ENCODE data around the gene ABI3BP. TPM values are rescaled to one million over a fixed set of nuclear protein-coding genes. Genes with fewer than 3 reads are reported as not detected.

ABI3BP gene
- total RNA-seq, 1 donor from 2014 or later, result 2.2 TPM

GRCh38 chr3:100759159-100759558 is 234.1 kb downstream of the ABI3BP start:
- no peaks in the 10 kb centered on the region for H3K9me3 Mint-ChIP-seq

GRCh38 chr3:100756441-100756840 is 236.8 kb downstream of the ABI3BP start:
- Mint-ChIP-seq H3K36me3 (peaks cover 16% of the 10 kb centered on the region), H3K4me3 (no peak overlapping the region), H3K4me1 (peaks cover 20% of the 10 kb centered on the region), H3K27me3 (ENCODE audit: low read depth) (no peaks in the 10 kb centered on the region), H3K27ac (no peak overlapping the region), H3K9me3 (no peaks in the 10 kb centered on the region)
- DNase-seq (ENCODE audit: low spot score in 2 of 2, unreplicated experiment in 2 of 2), result no peak
- TF ChIP-seq, protein P1, sequence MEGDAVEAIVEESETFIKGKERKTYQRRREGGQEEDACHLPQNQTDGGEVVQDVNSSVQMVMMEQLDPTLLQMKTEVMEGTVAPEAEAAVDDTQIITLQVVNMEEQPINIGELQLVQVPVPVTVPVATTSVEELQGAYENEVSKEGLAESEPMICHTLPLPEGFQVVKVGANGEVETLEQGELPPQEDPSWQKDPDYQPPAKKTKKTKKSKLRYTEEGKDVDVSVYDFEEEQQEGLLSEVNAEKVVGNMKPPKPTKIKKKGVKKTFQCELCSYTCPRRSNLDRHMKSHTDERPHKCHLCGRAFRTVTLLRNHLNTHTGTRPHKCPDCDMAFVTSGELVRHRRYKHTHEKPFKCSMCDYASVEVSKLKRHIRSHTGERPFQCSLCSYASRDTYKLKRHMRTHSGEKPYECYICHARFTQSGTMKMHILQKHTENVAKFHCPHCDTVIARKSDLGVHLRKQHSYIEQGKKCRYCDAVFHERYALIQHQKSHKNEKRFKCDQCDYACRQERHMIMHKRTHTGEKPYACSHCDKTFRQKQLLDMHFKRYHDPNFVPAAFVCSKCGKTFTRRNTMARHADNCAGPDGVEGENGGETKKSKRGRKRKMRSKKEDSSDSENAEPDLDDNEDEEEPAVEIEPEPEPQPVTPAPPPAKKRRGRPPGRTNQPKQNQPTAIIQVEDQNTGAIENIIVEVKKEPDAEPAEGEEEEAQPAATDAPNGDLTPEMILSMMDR (IDR thresholded peaks at IDR 0.05; ENCODE audit: unreplicated experiment), result no peak

More at GRCh38 chr3:100759159-100759558, 234.1 kb downstream of the ABI3BP start:
- DNase-seq (ENCODE audit: low spot score in 2 of 2, unreplicated experiment in 2 of 2), result no peak
- H3K4me1 Mint-ChIP-seq, result peaks cover 20% of the 10 kb centered on the region
- H3K4me3 Mint-ChIP-seq, result no peak overlapping the region
- H3K27ac Mint-ChIP-seq, result no peak overlapping the region
- H3K27me3 Mint-ChIP-seq (ENCODE audit: low read depth), result peaks cover 3% of the 10 kb centered on the region
- TF ChIP-seq, protein P1 (IDR thresholded peaks at IDR 0.05; ENCODE audit: unreplicated experiment), result no peak
- no peaks in the 10 kb centered on the region for H3K36me3 Mint-ChIP-seq

- peaks cover 11% of the 10 kb centered on the region for H3K4me1 Mint-ChIP-seq
These were observed 238.5 kb downstream of the ABI3BP start for GRCh38 chr3:100754563-100755334.

DNA sequence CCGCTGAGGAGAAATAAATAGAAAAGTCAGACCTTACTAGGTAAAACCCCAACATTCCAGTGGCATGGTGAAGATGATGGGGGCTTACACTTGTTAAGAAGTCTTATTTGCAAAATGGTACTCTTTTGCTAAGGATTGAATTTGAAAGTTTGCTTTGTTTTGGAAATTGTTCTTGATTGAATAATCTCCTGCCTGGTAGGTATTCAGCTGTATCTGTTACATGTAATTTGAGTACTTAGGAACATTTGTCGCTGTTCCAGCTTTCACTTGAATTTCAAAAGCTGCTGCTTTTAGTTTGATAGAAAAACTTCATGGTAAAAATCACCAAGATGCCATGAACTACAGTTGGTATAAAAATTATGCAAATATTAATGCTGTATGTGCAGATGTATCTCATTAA is 239.4 kb downstream of the ABI3BP start:
- Mint-ChIP-seq H3K4me1 (peaks cover 2% of the 10 kb centered on the region), H3K27ac (no peak overlapping the region), H3K9me3 (no peaks in the 10 kb centered on the region), H3K36me3 (peaks cover 19% of the 10 kb centered on the region), H3K27me3 (ENCODE audit: low read depth) (no peaks in the 10 kb centered on the region), H3K4me3 (no peak overlapping the region)
- TF ChIP-seq, protein P1 (IDR thresholded peaks at IDR 0.05; ENCODE audit: unreplicated experiment), result no peak
- no peak for DNase-seq (ENCODE audit: low spot score in 2 of 2, unreplicated experiment in 2 of 2)

More at GRCh38 chr3:100754563-100755334, 238.5 kb downstream of the ABI3BP start:
- Mint-ChIP-seq H3K4me3 (no peak overlapping the region), H3K36me3 (peaks cover 16% of the 10 kb centered on the region), H3K27ac (no peak overlapping the region), H3K27me3 (ENCODE audit: low read depth) (no peaks in the 10 kb centered on the region), H3K9me3 (no peaks in the 10 kb centered on the region)
- TF ChIP-seq, protein P1 (IDR thresholded peaks at IDR 0.05; ENCODE audit: unreplicated experiment), result no peak
- no peak for DNase-seq (ENCODE audit: low spot score in 2 of 2, unreplicated experiment in 2 of 2)

DNA sequence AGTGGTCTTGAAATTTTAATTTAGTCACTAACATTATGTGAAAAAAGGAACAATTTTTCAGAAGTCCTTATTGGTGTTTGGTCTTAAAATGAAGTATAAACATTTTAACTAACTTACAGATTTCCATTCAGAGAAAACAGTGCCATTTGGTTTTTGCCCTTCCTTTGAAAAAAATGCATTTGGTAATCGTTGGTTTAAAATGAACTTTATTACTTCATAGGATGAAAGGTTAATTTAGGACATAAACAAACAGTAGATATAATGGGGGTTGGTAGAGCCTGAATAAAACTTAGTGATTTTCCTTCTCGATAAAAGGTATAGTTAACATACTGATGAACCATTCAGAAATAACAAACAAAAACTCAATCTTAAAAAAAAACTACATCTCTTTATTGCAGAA is 244.3 kb downstream of the ABI3BP start:
- H3K27ac Mint-ChIP-seq, result no peak overlapping the region
- no peak overlapping the region for H3K4me3 Mint-ChIP-seq
- peaks cover 55% of the 10 kb centered on the region for H3K36me3 Mint-ChIP-seq
- H3K27me3 Mint-ChIP-seq (ENCODE audit: low read depth), result no peaks in the 10 kb centered on the region
- H3K9me3 Mint-ChIP-seq, result no peaks in the 10 kb centered on the region
- H3K4me1 Mint-ChIP-seq, result peaks cover 2% of the 10 kb centered on the region
- TF ChIP-seq, protein P1 (IDR thresholded peaks at IDR 0.05; ENCODE audit: unreplicated experiment), result no peak
- no peak for DNase-seq (ENCODE audit: low spot score in 2 of 2, unreplicated experiment in 2 of 2)

Measured in mesothelial cell of epicardium (in vitro differentiated cells).